ENCODE results near the gene CAND1.
A peak's percentile ranks its signal among the peaks of the same experiment; 100 is the strongest.

Gene CAND1

GRCh38 chr12:67344979-67345710 lies 76.0 kb downstream of the CAND1 start:
- no peak for DNase-seq (ENCODE audit: low read depth in 2 of 2)

- no peak for DNase-seq (ENCODE audit: low read depth in 2 of 2)
Observed at GRCh38 chr12:67348683-67349082, 79.5 kb downstream of the CAND1 start.

GRCh38 chr12:67352682-67353081 lies 83.5 kb downstream of the CAND1 start:
- no peak for DNase-seq (ENCODE audit: low read depth in 2 of 2)

- DNase-seq (ENCODE audit: low read depth in 2 of 2), result peak in 1 of 2 donors; percentile 3
Observed at GRCh38 chr12:67354322-67354721, 85.2 kb downstream of the CAND1 start.

GRCh38 chr12:67354966-67355365 lies 85.8 kb downstream of the CAND1 start:
- no peak for DNase-seq (ENCODE audit: low read depth in 2 of 2)

GRCh38 chr12:67355428-67356379 lies 86.5 kb downstream of the CAND1 start:
- peak in 1 of 2 donors; percentile 4 for DNase-seq (ENCODE audit: low read depth in 2 of 2)

- DNase-seq (ENCODE audit: low read depth in 2 of 2), result no peak
Observed at GRCh38 chr12:67356380-67356774, 87.2 kb downstream of the CAND1 start.

GRCh38 chr12:67357376-67358125 lies 88.4 kb downstream of the CAND1 start:
- DNase-seq (ENCODE audit: low read depth in 2 of 2), result no peak

- no peak for DNase-seq (ENCODE audit: low read depth in 2 of 2)
Observed at GRCh38 chr12:67358781-67359338, 89.7 kb downstream of the CAND1 start.

GRCh38 chr12:67362526-67362925 lies 93.4 kb downstream of the CAND1 start:
- no peak for DNase-seq (ENCODE audit: low read depth in 2 of 2)

GRCh38 chr12:67364228-67364627 lies 95.1 kb downstream of the CAND1 start:
- no peak for DNase-seq (ENCODE audit: low read depth in 2 of 2)

- DNase-seq (ENCODE audit: low read depth in 2 of 2), result no peak
Observed at GRCh38 chr12:67365131-67365530, 96.0 kb downstream of the CAND1 start.

GRCh38 chr12:67367843-67368242 lies 98.7 kb downstream of the CAND1 start:
- DNase-seq (ENCODE audit: low read depth in 2 of 2), result no peak
